ENCODE results near the gene LEMD2.

DNA sequence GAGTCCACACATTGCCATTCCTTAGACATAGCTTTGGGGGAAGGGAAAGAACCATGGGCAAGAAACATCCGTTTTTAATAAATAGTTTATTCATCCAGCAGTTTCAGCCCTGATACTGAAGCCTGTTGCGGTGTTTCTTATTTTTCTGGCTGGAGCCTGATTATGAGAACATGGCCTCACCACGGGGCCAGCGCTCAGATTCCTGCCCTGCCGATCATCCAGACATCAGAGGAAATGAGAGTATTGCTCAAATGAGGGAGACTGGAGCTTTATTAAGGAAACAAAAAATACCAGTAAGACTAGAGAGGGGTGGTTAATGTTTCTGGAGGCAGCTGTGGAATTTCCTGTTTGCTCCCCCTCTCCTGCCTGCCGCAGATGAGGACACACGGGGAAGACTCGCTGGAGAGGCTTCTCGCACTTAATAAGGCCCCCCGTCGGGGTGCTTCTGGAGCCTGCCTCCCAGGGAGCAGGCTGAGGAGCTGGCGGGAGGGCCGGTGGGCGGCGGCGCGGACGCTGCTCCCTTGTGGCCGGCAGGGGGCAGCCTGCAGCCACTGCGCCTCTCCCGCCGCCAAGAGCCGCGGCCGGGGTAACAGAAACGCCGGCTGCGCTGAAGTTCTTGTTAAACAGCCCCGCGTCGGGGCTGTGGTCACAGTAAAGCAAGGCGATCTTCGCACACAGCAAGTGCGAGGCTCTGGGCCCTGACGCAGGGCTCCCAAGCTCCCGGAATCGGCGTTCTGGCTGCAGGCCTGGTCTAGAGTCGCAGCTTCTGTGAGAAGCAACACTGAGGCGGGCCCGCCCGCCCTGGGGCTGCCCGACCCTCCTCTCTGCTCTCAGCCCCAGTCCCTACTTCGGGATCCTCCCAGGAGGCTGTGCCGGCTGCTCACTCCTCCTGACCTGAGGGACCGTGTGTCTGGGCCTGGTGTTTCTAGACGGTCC lies 17.5 kb downstream of the LEMD2 start:
- TF ChIP-seq CTCF (IDR thresholded peaks at IDR 0.05) (peak; percentile 86 to 98 (median 96)), POLR2A (IDR thresholded peaks at IDR 0.05) (no peak)
